ENCODE data around the gene KCNK1.
"Not testable (repeated sequence)": the region's sequence is repeated elsewhere in the genome, so short reads cannot be mapped to it uniquely, and the experiment has no call there.

The KCNK1 gene

GRCh38 chr1:233607252-233608119, 6.4 kb upstream of the KCNK1 start:
- peak; percentile 10 for DNase-seq (ENCODE audit: low spot score)

GRCh38 chr1:233608988-233609387, 4.9 kb upstream of the KCNK1 start:
- no peak for DNase-seq (ENCODE audit: low spot score)

- DNase-seq (ENCODE audit: low spot score), result no peak
Measured at GRCh38 chr1:233609926-233610325, 4.0 kb upstream of the KCNK1 start.

GRCh38 chr1:233610628-233611027, 3.3 kb upstream of the KCNK1 start:
- DNase-seq (ENCODE audit: low spot score), result no peak

- DNase-seq (ENCODE audit: low spot score), result not testable (repeated sequence)
Measured at GRCh38 chr1:233611363-233611762, 2.5 kb upstream of the KCNK1 start.

GRCh38 chr1:233614173-233614742, 352 bp downstream of the KCNK1 start:
- DNase-seq (ENCODE audit: low spot score), result peak; percentile 52

- DNase-seq (ENCODE audit: low spot score), result peak; percentile 60
Measured at GRCh38 chr1:233614743-233615521, 1.0 kb downstream of the KCNK1 start.

- no peak for DNase-seq (ENCODE audit: low spot score)
Measured at GRCh38 chr1:233615571-233615970, 1.7 kb downstream of the KCNK1 start.

GRCh38 chr1:233617025-233617424, 3.1 kb downstream of the KCNK1 start:
- peak; percentile 31 for DNase-seq (ENCODE audit: low spot score)

GRCh38 chr1:233619414-233619813, 5.5 kb downstream of the KCNK1 start:
- DNase-seq (ENCODE audit: low spot score), result peak; percentile 10

GRCh38 chr1:233620065-233620464, 6.2 kb downstream of the KCNK1 start:
- DNase-seq (ENCODE audit: low spot score), result peak; percentile 9

- peak; percentile 35 for DNase-seq (ENCODE audit: low spot score)
Measured at GRCh38 chr1:233621923-233622322, 8.0 kb downstream of the KCNK1 start.

GRCh38 chr1:233624289-233624688, 10.4 kb downstream of the KCNK1 start:
- no peak for DNase-seq (ENCODE audit: low spot score)

GRCh38 chr1:233625087-233625486, 11.2 kb downstream of the KCNK1 start:
- peak; percentile 13 for DNase-seq (ENCODE audit: low spot score)

GRCh38 chr1:233625510-233625981, 11.6 kb downstream of the KCNK1 start:
- DNase-seq (ENCODE audit: low spot score), result peak; percentile 49

GRCh38 chr1:233627376-233627775, 13.5 kb downstream of the KCNK1 start:
- peak; percentile 93 for DNase-seq (ENCODE audit: low spot score)

GRCh38 chr1:233627823-233628222, 13.9 kb downstream of the KCNK1 start:
- DNase-seq (ENCODE audit: low spot score), result no peak

- DNase-seq (ENCODE audit: low spot score), result peak; percentile 82
Measured at GRCh38 chr1:233629305-233629935, 15.5 kb downstream of the KCNK1 start.

- no peak for DNase-seq (ENCODE audit: low spot score)
Measured at GRCh38 chr1:233631810-233632405, 18.0 kb downstream of the KCNK1 start.

- DNase-seq (ENCODE audit: low spot score), result no peak
Measured at GRCh38 chr1:233632436-233632835, 18.5 kb downstream of the KCNK1 start.

GRCh38 chr1:233635765-233636502, 22.0 kb downstream of the KCNK1 start:
- no peak for DNase-seq (ENCODE audit: low spot score)

Data from cerebellar cortex (tissue), 1 donor.